Activated CD8-positive, alpha-beta memory T cell treated with anti-CD3 and anti-CD28 coated beads for 48 hours (primary cell): Measurements from ENCODE around the gene FAM187B.
"Not testable (repeated sequence)": the region's sequence is repeated elsewhere in the genome, so short reads cannot be mapped to it uniquely, and the experiment has no call there.

ENCODE experiments used
- DNase-seq, 3 experiments: peaks; one replicate each; pipeline ENCODE4 v3.0.0-alpha.2; 2020; ENCODE audit warnings: low read depth in 2 of 3, low spot score in 2 of 3

Gene FAM187B

GRCh38 chr19:35262101-35262761 lies 33.7 kb upstream of the FAM187B start:
- no peak for DNase-seq

- no peak for DNase-seq
Observed at GRCh38 chr19:35261356-35262100, 33.0 kb upstream of the FAM187B start.

DNA sequence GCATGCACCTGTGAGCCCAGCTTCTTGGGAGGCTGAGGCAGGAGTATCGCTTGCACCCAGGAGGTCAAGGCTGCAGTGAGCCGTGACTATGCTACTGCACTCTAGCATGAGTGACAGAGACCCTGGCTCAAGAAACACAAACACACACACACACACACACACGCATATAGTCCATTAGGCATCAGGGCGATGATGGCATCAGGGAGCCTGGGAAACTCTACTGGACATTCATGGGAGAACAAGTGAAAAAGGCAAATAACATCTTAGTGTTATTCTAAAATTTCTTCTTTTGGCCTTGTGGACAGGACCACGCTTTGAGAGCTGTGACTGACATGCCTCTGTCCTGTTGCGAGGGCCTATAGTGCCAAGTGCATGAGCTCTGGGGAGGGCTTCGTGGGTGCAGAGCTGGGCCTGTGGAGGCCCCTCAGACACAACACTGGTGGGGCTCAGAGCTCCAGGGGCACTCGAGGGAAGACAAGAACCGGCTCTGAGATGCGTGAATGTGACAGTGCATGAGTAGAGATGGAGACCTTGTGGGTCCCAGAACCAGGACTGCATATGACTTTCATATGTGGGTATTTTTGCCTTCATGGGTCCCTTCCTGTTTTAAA lies 32.3 kb upstream of the FAM187B start:
- DNase-seq: no peak

GRCh38 chr19:35257113-35257461 lies 28.5 kb upstream of the FAM187B start:
- no peak for DNase-seq

DNA sequence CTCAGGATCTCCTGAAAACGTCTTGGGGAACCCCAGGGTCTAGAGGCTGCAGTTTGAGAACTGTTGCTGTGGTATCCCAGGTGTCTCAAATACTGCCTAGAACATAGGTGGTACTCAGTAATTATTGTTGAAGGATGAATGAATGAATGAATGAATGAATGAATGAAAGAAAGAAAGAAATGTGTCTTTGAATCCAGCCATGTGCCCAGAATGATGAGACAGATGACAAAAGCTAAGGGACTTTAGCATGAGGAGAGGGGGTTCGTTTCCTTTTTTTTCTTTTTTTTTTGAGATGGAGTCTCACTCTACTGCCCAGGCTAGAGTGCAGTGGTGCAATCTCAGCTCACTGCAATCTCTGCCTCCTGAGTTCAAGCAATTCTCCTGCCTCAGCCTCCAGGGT lies 28.0 kb upstream of the FAM187B start:
- no peak for DNase-seq

DNA sequence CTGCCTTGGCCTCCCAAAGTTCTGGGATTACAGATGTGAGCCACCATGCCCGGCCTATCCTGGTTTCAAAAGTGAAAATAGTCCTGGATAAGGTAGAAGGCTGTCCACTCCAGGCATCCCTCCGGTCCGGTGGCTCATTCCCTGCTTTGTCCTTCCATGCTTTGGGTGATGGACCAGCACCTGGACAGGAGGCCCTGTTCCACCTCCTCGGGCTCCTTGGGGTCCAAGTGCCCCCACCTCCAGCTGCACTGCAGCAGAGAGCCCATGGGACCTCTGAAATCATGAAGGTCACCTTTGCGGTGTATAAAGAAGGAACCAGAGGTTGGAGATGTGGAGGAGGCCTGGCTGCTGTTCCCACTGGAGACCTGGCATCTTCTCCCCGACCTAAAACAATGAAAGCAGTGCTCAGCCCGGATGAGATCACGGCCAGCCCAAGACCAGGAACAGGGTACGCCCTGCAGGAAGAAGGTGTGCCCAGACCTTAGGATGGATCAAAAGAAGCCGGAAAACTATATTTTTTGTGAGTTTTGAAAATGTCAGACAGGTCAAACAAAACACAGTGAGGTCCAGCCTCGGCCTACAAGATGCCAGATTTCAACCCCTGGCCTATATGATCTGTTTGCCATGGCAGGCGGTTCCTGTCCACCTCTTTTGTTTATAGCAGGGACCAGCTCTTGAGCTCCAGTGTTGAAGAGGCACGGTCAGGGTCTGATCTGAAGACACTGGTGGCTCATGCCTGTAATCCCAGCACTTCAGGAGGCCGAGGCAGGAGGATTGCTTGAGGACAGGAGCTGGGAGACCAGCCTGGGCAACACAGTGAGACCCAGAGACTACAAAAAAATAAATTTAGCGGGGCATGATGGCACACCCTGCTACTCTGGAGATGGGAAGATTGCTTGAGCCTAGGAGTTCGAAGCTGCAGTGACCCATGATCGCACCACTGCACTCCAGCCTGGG lies 26.1 kb upstream of the FAM187B start:
- no peak for DNase-seq

DNA sequence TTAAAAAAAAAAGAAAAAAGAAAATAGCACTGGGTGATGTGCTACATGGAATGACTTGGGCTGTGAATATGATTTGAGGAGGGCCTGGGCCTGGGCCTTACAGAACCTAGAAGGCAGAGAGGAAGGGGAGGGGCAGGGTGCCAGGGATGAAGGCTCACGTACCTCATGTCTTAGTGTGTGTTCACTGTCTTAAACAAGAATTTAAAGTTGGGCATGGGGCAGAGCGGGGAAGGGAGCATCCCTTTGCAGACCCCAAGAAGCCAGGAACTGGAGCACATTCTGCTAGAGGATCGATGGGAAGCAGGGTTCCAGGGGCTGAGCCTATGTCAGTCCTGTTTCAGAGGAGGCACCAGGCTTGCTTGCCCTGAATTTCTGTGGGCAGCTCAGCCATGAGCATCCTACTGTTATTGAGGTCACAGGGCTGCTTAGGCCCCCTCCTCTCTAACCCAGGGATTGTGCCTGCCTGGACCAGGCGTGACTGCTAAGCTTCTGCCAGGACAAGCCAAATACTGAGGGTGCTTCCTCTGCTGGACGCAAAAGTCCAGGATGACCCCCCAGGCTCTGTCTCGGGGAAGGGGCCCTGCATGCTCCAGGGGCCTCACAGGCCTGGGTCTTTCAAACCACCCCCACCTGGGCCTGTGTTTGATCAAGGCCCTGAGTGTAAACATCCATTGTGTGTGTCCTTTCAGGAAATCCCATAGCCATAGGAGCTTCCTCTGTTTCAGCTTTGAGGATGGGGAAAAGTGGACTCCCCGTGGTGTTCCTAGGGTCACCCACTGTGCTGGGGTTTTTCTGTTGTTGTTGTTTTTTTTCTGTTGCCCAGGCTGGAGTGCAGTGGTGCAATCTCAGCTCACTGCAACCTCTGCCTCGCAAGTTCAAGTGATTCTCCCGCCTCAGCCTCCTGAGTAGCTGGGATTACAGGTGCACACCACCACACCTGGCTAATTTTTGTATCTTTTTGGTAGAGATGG lies 25.1 kb upstream of the FAM187B start:
- DNase-seq: no peak

DNA sequence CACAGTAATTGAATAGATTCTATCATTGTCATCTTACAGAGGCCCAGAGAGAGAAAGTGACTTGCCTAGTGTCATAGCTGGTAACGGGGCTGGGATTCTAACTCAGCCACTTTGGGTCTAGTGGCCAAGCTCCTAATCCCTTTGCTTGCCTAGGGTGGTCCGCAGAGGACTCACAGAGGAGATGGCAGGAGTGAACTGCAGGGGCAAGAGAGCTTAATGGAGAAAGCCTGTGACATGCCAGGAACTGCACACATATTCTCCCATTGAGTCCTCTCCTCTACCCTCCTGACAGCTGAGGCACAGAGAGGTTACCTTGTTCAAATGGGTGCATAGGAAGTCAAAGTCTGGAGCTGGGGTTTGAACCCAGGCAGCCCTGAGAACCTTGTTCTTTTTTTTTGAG lies 22.9 kb upstream of the FAM187B start:
- DNase-seq: no peak

DNA sequence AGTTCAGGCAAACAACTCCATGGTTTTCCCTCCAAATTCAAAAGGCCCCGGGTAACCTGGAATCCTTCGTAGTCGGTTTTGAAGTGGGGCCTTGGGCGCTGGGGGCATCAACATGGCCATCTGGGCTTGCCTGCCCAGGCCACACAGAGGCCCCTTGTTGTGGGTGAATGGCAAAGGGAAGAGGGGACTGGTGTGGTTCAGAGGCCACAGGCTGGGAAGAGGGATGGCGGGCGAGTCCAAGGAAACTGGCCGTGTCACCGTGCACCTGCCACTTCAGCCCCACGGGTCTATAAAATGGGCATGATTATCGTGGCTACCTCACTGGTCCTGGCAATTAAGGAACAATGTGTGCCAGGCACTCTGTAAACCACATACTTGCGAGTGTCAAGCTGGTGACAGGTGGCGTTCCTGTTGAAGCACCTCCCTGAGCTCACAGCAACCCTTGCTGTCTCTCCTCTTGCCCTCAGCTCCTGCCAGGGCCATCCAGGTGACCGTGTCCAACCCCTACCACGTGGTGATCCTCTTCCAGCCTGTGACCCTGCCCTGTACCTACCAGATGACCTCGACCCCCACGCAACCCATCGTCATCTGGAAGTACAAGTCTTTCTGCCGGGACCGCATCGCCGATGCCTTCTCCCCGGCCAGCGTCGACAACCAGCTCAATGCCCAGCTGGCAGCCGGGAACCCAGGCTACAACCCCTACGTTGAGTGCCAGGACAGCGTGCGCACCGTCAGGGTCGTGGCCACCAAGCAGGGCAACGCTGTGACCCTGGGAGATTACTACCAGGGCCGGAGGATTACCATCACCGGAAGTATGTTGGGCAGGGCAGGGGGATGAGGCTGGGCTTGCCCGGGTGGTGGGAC lies 21.5 kb upstream of the FAM187B start:
- no peak for DNase-seq

DNA sequence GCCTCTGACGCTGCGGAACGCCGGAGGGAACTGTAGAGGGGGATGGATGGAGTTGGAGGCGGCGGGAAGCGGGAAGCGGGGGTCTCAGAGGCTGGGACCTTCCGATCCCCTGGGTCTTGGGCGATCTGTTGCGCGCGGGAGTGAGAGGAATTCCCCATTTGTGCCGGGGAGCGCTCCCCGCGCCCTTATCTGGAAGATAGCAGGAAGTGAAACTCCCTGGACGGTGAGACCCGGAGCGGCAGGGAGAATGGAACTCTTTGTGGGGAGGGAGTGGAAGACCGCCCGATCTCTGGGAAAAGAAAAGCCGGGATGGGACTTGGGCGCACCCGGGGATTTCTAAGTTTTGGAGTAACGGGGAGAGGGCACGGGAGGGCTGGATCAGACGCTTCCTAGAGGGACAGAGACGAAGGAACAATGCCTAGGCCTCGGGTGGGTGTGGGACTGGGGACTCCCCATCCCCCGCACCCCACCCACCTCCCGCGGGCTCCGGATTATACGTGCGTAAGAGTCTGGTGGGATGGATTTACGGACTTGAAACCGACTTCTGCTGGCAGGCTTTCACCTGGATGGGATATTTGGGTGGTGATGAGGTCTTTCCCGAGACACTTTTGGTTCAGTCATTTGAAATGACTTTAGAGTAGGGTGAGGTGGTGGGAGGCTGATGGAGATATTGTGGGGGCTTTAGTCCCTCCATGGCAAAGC lies 20.8 kb upstream of the FAM187B start:
- DNase-seq: no peak

DNA sequence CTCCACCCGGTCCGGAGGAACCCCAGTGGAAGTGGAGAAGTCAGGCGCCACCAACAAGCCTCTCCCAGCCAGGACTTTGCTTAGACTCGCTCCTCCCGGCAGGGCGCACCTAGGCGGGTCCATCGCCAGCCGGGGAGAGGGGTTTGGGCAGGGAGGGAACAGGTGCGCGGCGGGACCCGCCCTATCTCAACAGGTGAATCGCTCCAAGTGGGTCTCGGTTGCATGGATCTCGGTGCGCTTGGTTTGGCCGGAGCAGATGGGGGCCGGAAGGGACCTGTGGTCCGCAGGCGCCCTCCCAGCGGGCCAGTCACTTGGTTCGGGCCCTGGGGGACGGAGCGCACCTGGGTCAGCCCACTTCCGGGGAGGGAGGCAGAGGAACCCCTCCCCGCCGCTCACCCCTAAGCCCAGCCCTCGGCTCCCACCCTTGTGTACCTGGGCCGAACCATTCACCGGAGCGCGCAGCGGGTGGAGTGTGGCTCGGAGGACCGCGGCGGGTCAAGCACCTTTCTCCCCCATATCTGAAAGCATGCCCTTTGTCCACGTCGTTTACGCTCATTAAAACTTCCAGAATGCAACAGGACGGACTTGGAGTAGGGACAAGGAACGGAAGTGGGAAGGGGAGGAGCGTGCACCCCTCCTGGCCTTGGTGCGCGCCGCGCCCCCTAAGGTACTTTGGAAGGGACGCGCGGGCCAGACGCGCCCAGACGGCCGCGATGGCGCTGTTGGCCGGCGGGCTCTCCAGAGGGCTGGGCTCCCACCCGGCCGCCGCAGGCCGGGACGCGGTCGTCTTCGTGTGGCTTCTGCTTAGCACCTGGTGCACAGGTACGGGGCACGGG lies 20.0 kb upstream of the FAM187B start, which contains the start of gene LSR:
TSS of gene LSR (plus strand) at position 693 of the 836 bp plus-strand sequence. CDS start at position 714, 21 bp downstream.
- DNase-seq: peak in 2 of 3 experiments; percentile 40 to 45

- peak in 1 of 3 experiments; percentile 20 for DNase-seq
Observed at GRCh38 chr19:35247526-35248309, 19.2 kb upstream of the FAM187B start.

GRCh38 chr19:35246466-35247092 lies 18.0 kb upstream of the FAM187B start:
- DNase-seq: no peak

GRCh38 chr19:35241417-35241816 lies 12.9 kb upstream of the FAM187B start:
- DNase-seq: no peak

GRCh38 chr19:35240327-35240726 lies 11.8 kb upstream of the FAM187B start:
- DNase-seq: no peak

DNA sequence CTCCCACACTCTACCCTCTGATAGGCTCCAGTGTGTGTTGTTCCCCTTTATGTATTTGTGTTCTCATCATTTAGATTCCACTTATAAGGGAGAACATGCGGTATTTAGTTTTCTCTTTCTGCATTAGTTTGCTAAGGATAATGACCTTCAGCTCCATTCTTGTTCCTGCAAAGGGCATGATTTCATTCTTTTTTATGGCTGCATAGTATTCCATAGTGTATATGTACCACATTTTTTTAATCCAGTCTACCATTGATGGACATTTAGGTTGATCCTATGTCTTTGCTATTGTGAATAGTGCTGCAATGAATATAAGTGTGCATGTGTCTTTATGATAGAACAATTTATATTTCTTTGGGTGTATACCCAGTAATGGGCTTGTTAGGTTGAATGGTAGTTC lies 11.1 kb upstream of the FAM187B start:
- DNase-seq: not testable (repeated sequence)
